Esophagus squamous epithelium (tissue), 4 donors: ENCODE results near the gene DSCAML1.

Experiments
- CTCF ChIP-seq, 6 experiments: fragments of 450-650 bp in 4 of 6; fragments of 200-600 bp in 2 of 6; sonication (generic) in 2 of 6; IDR thresholded peaks; one replicate each; pipeline ENCODE4 v1.5.1; 2016 to 2019; ENCODE audit warnings: antibody characterized with exemption in 6 of 6, mild to moderate bottlenecking in 4 of 6, moderate library complexity in 4 of 6
- POLR2A ChIP-seq, 4 donors: fragments of 450-650 bp; IDR thresholded peaks; one replicate each; pipeline ENCODE4 v1.6.1; 2017; ENCODE audit warnings: antibody characterized with exemption in 4 of 4, mild to moderate bottlenecking in 4 of 4, moderate library complexity in 3 of 4

GRCh38 chr11:117824571-117825537 is 27.8 kb upstream of the DSCAML1 start, which contains the start of gene FXYD2:
- TF ChIP-seq POLR2A (IDR thresholded peaks at IDR 0.05): no peak
- TF ChIP-seq CTCF (IDR thresholded peaks at IDR 0.05): no peak
